ENCODE measurements around the gene SHB.

Gene SHB

GRCh38 chr9:37939575-37940095 lies 129.4 kb downstream of the SHB start:
- H3K4me3 ChIP-seq (ENCODE audit: insufficient read depth, low read length, poor library complexity, severe bottlenecking) = no peak overlapping the region
- no peaks in the 10 kb centered on the region for H3K79me2 ChIP-seq (ENCODE audit: insufficient read depth, low read length)
- H3K4me2 ChIP-seq (ENCODE audit: low read depth, low read length, poor library complexity, severe bottlenecking) = no peak overlapping the region
- TF ChIP-seq EZH2phosphoT487 (conservative IDR thresholded peaks at IDR 0.05; ENCODE audit: low read length) = no peak
- no peak for TF ChIP-seq CTCF (IDR thresholded peaks at IDR 0.05; ENCODE audit: insufficient read depth, low read length, poor library complexity, severe bottlenecking)
- H3F3A ChIP-seq (ENCODE audit: insufficient read depth) = no peaks in the 10 kb centered on the region
- H3K9ac ChIP-seq (ENCODE audit: low read length) = no peak overlapping the region
- H3K36me3 ChIP-seq (ENCODE audit: low read length) = no peaks in the 10 kb centered on the region
- no peak overlapping the region for H2AFZ ChIP-seq (ENCODE audit: low read depth, low read length, severe bottlenecking)
- no peaks in the 10 kb centered on the region for H3K9me3 ChIP-seq (ENCODE audit: insufficient read depth, low read length)
- H3K27me3 ChIP-seq (ENCODE audit: low read length) = no peaks in the 10 kb centered on the region
- H3K27ac ChIP-seq (ENCODE audit: low read depth, low read length) = no peak overlapping the region
- H4K20me1 ChIP-seq (ENCODE audit: low read depth, low read length) = no peaks in the 10 kb centered on the region
- no peaks in the 10 kb centered on the region for H3K9me2 ChIP-seq (replicated peaks; ENCODE audit: insufficient read depth, low read length)

- no peaks in the 10 kb centered on the region for H3K79me2 ChIP-seq (ENCODE audit: insufficient read depth, low read length)
- no peak overlapping the region for H3K4me2 ChIP-seq (ENCODE audit: low read depth, low read length, poor library complexity, severe bottlenecking)
- H3F3A ChIP-seq (ENCODE audit: insufficient read depth) = no peaks in the 10 kb centered on the region
- no peak overlapping the region for H2AFZ ChIP-seq (ENCODE audit: low read depth, low read length, severe bottlenecking)
- H3K9me2 ChIP-seq (replicated peaks; ENCODE audit: insufficient read depth, low read length) = no peaks in the 10 kb centered on the region
- no peak for TF ChIP-seq CTCF (IDR thresholded peaks at IDR 0.05; ENCODE audit: insufficient read depth, low read length, poor library complexity, severe bottlenecking)
- no peak overlapping the region for H3K4me3 ChIP-seq (ENCODE audit: insufficient read depth, low read length, poor library complexity, severe bottlenecking)
- H3K36me3 ChIP-seq (ENCODE audit: low read length) = no peaks in the 10 kb centered on the region
- no peak overlapping the region for H3K9ac ChIP-seq (ENCODE audit: low read length)
- H3K27ac ChIP-seq (ENCODE audit: low read depth, low read length) = no peak overlapping the region
- H3K27me3 ChIP-seq (ENCODE audit: low read length) = no peaks in the 10 kb centered on the region
- H4K20me1 ChIP-seq (ENCODE audit: low read depth, low read length) = no peaks in the 10 kb centered on the region
- H3K9me3 ChIP-seq (ENCODE audit: insufficient read depth, low read length) = no peaks in the 10 kb centered on the region
Measured at GRCh38 chr9:37938121-37938891, 130.7 kb downstream of the SHB start.

GRCh38 chr9:37937366-37937765 lies 131.7 kb downstream of the SHB start:
- H3K9me2 ChIP-seq (replicated peaks; ENCODE audit: insufficient read depth, low read length) = no peaks in the 10 kb centered on the region

More at GRCh38 chr9:37937366-37937765, 131.7 kb downstream of the SHB start:
- Histone ChIP-seq H3K4me2 (ENCODE audit: low read depth, low read length, poor library complexity, severe bottlenecking) (no peak overlapping the region), H3K9ac (ENCODE audit: low read length) (no peak overlapping the region), H3K79me2 (ENCODE audit: insufficient read depth, low read length) (no peaks in the 10 kb centered on the region), H3K27me3 (ENCODE audit: low read length) (no peaks in the 10 kb centered on the region), H3F3A (ENCODE audit: insufficient read depth) (no peaks in the 10 kb centered on the region), H3K9me3 (ENCODE audit: insufficient read depth, low read length) (no peaks in the 10 kb centered on the region), H3K36me3 (ENCODE audit: low read length) (no peaks in the 10 kb centered on the region), H3K4me3 (ENCODE audit: insufficient read depth, low read length, poor library complexity, severe bottlenecking) (no peak overlapping the region), H4K20me1 (ENCODE audit: low read depth, low read length) (no peaks in the 10 kb centered on the region), H3K27ac (ENCODE audit: low read depth, low read length) (no peak overlapping the region), H2AFZ (ENCODE audit: low read depth, low read length, severe bottlenecking) (no peak overlapping the region)
- no peak for TF ChIP-seq EZH2phosphoT487 (conservative IDR thresholded peaks at IDR 0.05; ENCODE audit: low read length)
- TF ChIP-seq CTCF (IDR thresholded peaks at IDR 0.05; ENCODE audit: insufficient read depth, low read length, poor library complexity, severe bottlenecking) = no peak
